T-cell (primary cell): ENCODE measurements around the gene DNAJB12. TPM values are rescaled to one million over a fixed set of nuclear protein-coding genes. Genes with fewer than 3 reads are reported as not detected.

Experiments used
- ATAC-seq, 4 experiments: fragments of 200-7000 bp in 3 of 4; fragments of 150-1000 bp in 1 of 4; cut with Tn5 transposase; replicated peaks in 1 of 4; 1 replicate in 3 of 4; 2 replicates in 1 of 4; pipeline ENCODE4 v1.10.0; 2021; ENCODE audit warnings: moderate library complexity in 3 of 4, mild to moderate bottlenecking in 2 of 4, moderate number of reproducible peaks in 1 of 4
- CTCF ChIA-PET, 2 donors: fragments of 300-600 bp; sonication (Branson Sonifier 250); formaldehyde crosslinking; loops; one replicate each; lab custom pipeline; 2022; ENCODE audit warnings: antibody characterized with exemption in 2 of 2; lab: Charles Lee
- POLR2A ChIA-PET, 2 donors: fragments of 300-600 bp; sonication (Branson Sonifier 250); formaldehyde crosslinking; loops; one replicate each; lab custom pipeline; 2022; ENCODE audit warnings: antibody characterized with exemption in 2 of 2; lab: Charles Lee
- DNase-seq, 35 experiments: peaks; one replicate each; pipeline versions ENCODE4 v3.0.0 to v3.0.0-alpha.2; 2013 to 2023
- H3K27ac ChIP-seq: one replicate; pipeline ENCODE4 v1.5.1; 2013; ENCODE audit warnings: low read length
- H3K27me3 ChIP-seq, 2 experiments: replicated peaks in 1 of 2; 1 replicate in 1 of 2; 2 replicates in 1 of 2; pipeline versions ENCODE4 v1.6.1 to v1.7.0; 2013; ENCODE audit warnings: low read length in 1 of 2, mixed read lengths in 1 of 2; ENCODE audit not compliant: control insufficient read depth in 2 of 2, insufficient read depth in 2 of 2; ENCODE audit errors: extremely low read depth in 1 of 2
- H3K36me3 ChIP-seq, 2 donors: 1 replicate in 1 of 2; 2 replicates in 1 of 2; pipeline versions ENCODE4 v1.6.1 to v1.7.0; 2013; ENCODE audit warnings: low read length in 1 of 2; ENCODE audit not compliant: control insufficient read depth in 2 of 2, insufficient read depth in 1 of 2; ENCODE audit errors: extremely low read depth in 1 of 2
- H3K4me1 ChIP-seq, 2 experiments: 1 replicate in 1 of 2; 2 replicates in 1 of 2; pipeline versions ENCODE4 v1.6.1 to v1.7.0; 2013; ENCODE audit warnings: low read length in 2 of 2, mixed read lengths in 1 of 2; ENCODE audit not compliant: insufficient read depth in 2 of 2, control insufficient read depth in 1 of 2; ENCODE audit errors: extremely low read depth in 1 of 2
- H3K4me3 ChIP-seq, 2 donors: 1 replicate in 1 of 2; 2 replicates in 1 of 2; pipeline versions ENCODE4 v1.5.1 to v1.7.0; 2013; ENCODE audit warnings: mild to moderate bottlenecking in 2 of 2, low read length in 1 of 2, moderate library complexity in 1 of 2; ENCODE audit not compliant: control insufficient read depth in 1 of 2; ENCODE audit errors: extremely low read depth in 1 of 2
- H3K9me3 ChIP-seq: 2 replicates; pipeline ENCODE4 v1.7.0; 2013
- H3K27ac Mint-ChIP-seq, 2 donors: one replicate each; pipeline ENCODE4 v1.8.0; 2020 to 2021; ENCODE audit warnings: mild to moderate bottlenecking in 2 of 2, mixed read lengths in 2 of 2
- H3K27me3 Mint-ChIP-seq, 2 donors: one replicate each; pipeline ENCODE4 v1.8.0; 2021 to 2022; ENCODE audit warnings: mixed read lengths in 2 of 2
- H3K36me3 Mint-ChIP-seq: one replicate; pipeline ENCODE4 v1.8.0; 2021; ENCODE audit warnings: mixed read lengths
- H3K4me1 Mint-ChIP-seq, 3 donors: one replicate each; pipeline ENCODE4 v1.8.0; 2020 to 2022; ENCODE audit warnings: mixed read lengths in 3 of 3, mild to moderate bottlenecking in 1 of 3
- H3K4me3 Mint-ChIP-seq, 3 donors: one replicate each; pipeline ENCODE4 v1.8.0; 2020 to 2022; ENCODE audit warnings: mild to moderate bottlenecking in 3 of 3, mixed read lengths in 3 of 3, moderate library complexity in 3 of 3
- H3K9me3 Mint-ChIP-seq, 3 donors: one replicate each; pipeline ENCODE4 v1.8.0; 2020 to 2022; ENCODE audit warnings: mixed read lengths in 3 of 3
- WGBS: methylation state at CpG from one replicate; pipeline ENCODE4 v1.1.5; 2013; ENCODE audit warnings: missing lambda C conversion rate; ENCODE audit not compliant: insufficient coverage; 5-methylcytosine and 5-hydroxymethylcytosine counted together
- total RNA-seq, 35 experiments: library from RNA in 6 of 35; stranded (reverse) in 6 of 35; fragments of 120-200 nt in 1 of 35; gene quantifications; one replicate each; pipeline versions ENCODE4 v1.2.1 to v1.2.4 and lab custom pipeline; 2013 to 2026

The DNAJB12 gene
- total RNA-seq, 5 donors from 2014 or later (not counting 1 experiment from before 2014, with no cell fraction given): 27.1 to 41.4 (median 31.2) TPM

DNA sequence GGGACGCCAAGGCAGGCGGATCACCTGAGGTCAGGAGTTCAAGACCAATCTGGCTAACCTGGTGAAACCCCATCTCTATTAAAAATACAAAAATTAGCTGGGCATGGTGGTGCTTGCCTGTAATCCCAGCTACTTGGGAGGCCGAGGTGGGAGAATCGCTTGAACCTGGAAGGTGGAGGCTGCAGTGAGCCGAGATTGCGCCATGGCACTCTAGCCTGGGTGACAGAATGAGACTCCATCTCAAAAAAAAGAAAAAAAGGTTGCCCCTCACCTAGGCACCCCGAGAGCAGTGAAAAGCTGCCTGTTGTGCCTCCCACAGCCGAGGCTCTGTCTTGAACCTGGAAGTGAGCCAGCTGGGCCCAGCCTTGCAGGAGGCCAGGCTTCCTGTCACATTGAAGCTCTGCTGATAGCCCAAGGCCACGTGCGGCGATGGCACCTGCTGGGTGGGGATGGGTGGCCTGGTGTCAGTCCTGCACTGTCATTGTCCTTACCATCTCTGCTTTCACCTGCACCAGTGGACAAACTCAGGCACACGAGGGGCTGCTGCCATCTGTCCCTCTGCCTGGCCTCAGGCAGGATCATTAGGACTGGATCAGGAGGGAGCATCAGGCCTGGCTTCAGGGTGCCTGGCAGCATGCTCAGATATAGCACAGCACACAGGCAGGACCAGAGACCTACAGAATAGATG is 37.8 kb downstream of the DNAJB12 start:
- Mint-ChIP-seq H3K4me3 (peak overlapping the region; percentile 31 to 70 (median 34)), H3K36me3 (no peaks in the 10 kb centered on the region), H3K9me3 (no peaks in the 10 kb centered on the region), H3K27me3 (no peaks in the 10 kb centered on the region), H3K27ac (peak overlapping the region; percentile 96 to 98), H3K4me1 (peaks cover 63 to 74% (median 71%) of the 10 kb centered on the region in 3 donors)
- peak overlapping the region; percentile 53 for H3K27ac ChIP-seq
- ATAC-seq: peak in 1 of 4 experiments; percentile 9
- DNase-seq: peak in 30 of 35 experiments; percentile 37 to 77 (median 60)
- H3K4me3 ChIP-seq: no peak overlapping the region
- WGBS: 43% methylated on average over 8 of the region's 12 CpGs
- CTCF ChIA-PET: interaction anchor here (1.0 to 1.3 kb wide), 3 partner anchors 21 to 44 kb away, joined by 3 to 5 read pairs (median 3); no protein-coding TSS in a partner anchor
- peaks cover 51 to 77% of the 10 kb centered on the region in 2 experiments for H3K4me1 ChIP-seq
- no peaks in the 10 kb centered on the region for H3K9me3 ChIP-seq
- no peaks in the 10 kb centered on the region for H3K27me3 ChIP-seq
- POLR2A ChIA-PET: interaction anchor here (0.6 to 1.0 kb wide), 4 partner anchors 10 to 208 kb away, joined by 3 to 4 read pairs (median 3); no protein-coding TSS in a partner anchor
- H3K36me3 ChIP-seq: no peaks in the 10 kb centered on the region

GRCh38 chr10:72316386-72316700 is 38.4 kb downstream of the DNAJB12 start:
- Histone ChIP-seq H3K4me1 (peaks cover 46 to 74% of the 10 kb centered on the region in 2 experiments), H3K27me3 (no peaks in the 10 kb centered on the region), H3K36me3 (no peaks in the 10 kb centered on the region), H3K4me3 (no peak overlapping the region), H3K27ac (peak overlapping the region; percentile 53), H3K9me3 (no peaks in the 10 kb centered on the region)
- CTCF ChIA-PET: interaction anchor here (1.0 to 1.3 kb wide), 3 partner anchors 21 to 43 kb away, joined by 3 to 5 read pairs (median 3); no protein-coding TSS in a partner anchor
- 100% methylated on average over 1 of the region's 3 CpGs for WGBS
- DNase-seq: no peak
- no peak for ATAC-seq
- POLR2A ChIA-PET: interaction anchor here (0.6 to 1.0 kb wide), 3 partner anchors 11 to 95 kb away, joined by 3 to 4 read pairs (median 3); no protein-coding TSS in a partner anchor
- Mint-ChIP-seq H3K9me3 (no peaks in the 10 kb centered on the region), H3K4me1 (peaks cover 66 to 73% (median 69%) of the 10 kb centered on the region in 3 donors), H3K27me3 (no peaks in the 10 kb centered on the region), H3K4me3 (peak overlapping the region in 1 of 3 donors; percentile 70), H3K36me3 (no peaks in the 10 kb centered on the region), H3K27ac (peak overlapping the region; percentile 96 to 98)

DNA sequence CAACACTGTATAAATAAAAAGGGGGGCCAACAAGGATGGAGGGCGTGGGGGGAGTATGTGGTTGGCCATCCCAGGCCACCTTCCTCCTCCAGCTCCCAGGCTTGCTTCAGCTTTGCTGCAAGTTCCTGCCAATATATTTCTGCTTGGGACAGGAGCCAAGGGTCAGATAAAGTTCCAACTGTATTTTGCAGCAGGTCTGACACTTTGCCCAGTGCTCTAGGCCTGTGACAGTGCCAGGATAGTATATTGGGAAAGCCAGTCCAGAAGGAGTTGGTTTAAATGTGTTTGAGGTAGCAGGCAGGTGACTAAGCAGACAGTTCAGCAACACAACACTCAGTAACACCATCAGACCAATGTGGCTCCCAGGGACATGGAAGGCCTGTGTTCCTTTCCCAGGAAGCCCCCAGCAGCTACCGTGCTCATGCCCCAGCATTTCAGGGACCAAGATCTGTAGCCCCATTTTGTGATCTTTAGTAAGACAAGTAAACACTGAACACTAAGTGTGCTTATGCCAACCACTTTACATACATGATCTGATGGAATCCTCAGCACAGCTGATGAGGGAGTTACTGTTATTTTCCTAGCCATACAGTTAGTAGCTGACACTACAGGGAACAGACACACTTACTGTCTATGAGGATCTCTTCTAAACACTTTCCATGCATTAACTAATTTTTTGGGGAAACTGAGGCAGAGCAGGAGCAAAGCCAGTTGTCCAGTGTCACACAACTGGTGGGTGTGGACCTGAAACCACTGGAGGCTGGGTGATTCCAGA is 38.9 kb downstream of the DNAJB12 start:
- Mint-ChIP-seq H3K27me3 (no peaks in the 10 kb centered on the region), H3K27ac (peak overlapping the region; percentile 96 to 98), H3K4me1 (peaks cover 63 to 72% (median 65%) of the 10 kb centered on the region in 3 donors), H3K9me3 (no peaks in the 10 kb centered on the region), H3K36me3 (no peaks in the 10 kb centered on the region), H3K4me3 (peak overlapping the region in 1 of 3 donors; percentile 70)
- Histone ChIP-seq H3K4me3 (no peak overlapping the region), H3K27ac (peak overlapping the region; percentile 53), H3K4me1 (peaks cover 43 to 70% of the 10 kb centered on the region in 2 experiments), H3K36me3 (no peaks in the 10 kb centered on the region), H3K27me3 (no peaks in the 10 kb centered on the region), H3K9me3 (no peaks in the 10 kb centered on the region)
- CTCF ChIA-PET: interaction anchor here in 1 of 2 donors (1.3 kb wide), 1 partner anchor 22 kb away, joined by 5 read pairs; no protein-coding TSS in a partner anchor
- DNase-seq: no peak
- POLR2A ChIA-PET: no interaction called here
- no peak for ATAC-seq
- WGBS: no CpG with 5 or more reads among the region's 2 CpGs

GRCh38 chr10:72315054-72315453 is 39.7 kb downstream of the DNAJB12 start:
- Histone ChIP-seq H3K36me3 (no peaks in the 10 kb centered on the region), H3K27ac (no peak overlapping the region), H3K27me3 (peaks cover 0 to 2% of the 10 kb centered on the region in 2 experiments), H3K4me1 (peaks cover 46 to 70% of the 10 kb centered on the region in 2 experiments), H3K4me3 (no peak overlapping the region), H3K9me3 (no peaks in the 10 kb centered on the region)
- Mint-ChIP-seq H3K4me3 (peak overlapping the region in 1 of 3 donors; percentile 70), H3K27me3 (no peaks in the 10 kb centered on the region), H3K9me3 (no peaks in the 10 kb centered on the region), H3K27ac (peak overlapping the region; percentile 96 to 98), H3K36me3 (no peaks in the 10 kb centered on the region), H3K4me1 (peaks cover 63 to 72% (median 65%) of the 10 kb centered on the region in 3 donors)
- no peak for DNase-seq
- no peak for ATAC-seq
- WGBS: no CpG with 5 or more reads among the region's 7 CpGs
- CTCF ChIA-PET: interaction anchor here in 1 of 2 donors (0.5 kb wide), 1 partner anchor 266 kb away, joined by 6 read pairs; no protein-coding TSS in a partner anchor
- POLR2A ChIA-PET: no interaction called here

- no peaks in the 10 kb centered on the region for H3K9me3 Mint-ChIP-seq
- Histone ChIP-seq H3K27ac (no peak overlapping the region), H3K4me1 (peaks cover 53 to 72% of the 10 kb centered on the region in 2 experiments), H3K36me3 (no peaks in the 10 kb centered on the region), H3K27me3 (peaks cover 0 to 4% of the 10 kb centered on the region in 2 experiments), H3K4me3 (no peak overlapping the region), H3K9me3 (no peaks in the 10 kb centered on the region)
- no peaks in the 10 kb centered on the region for H3K27me3 Mint-ChIP-seq
- H3K27ac Mint-ChIP-seq: peak overlapping the region in 1 of 2 donors; percentile 11
- ATAC-seq (no peak), DNase-seq (no peak)
- peaks cover 67 to 77% (median 71%) of the 10 kb centered on the region in 3 donors for H3K4me1 Mint-ChIP-seq
- POLR2A ChIA-PET: interaction anchor here (0.6 kb wide), 4 partner anchors 11 to 98 kb away, joined by 3 to 5 read pairs (median 4); partner anchors contain the start of gene ASCC1 (in 1 of the 2)
- CTCF ChIA-PET: no interaction called here
- no peaks in the 10 kb centered on the region for H3K36me3 Mint-ChIP-seq
- WGBS: 100% methylated on average over 5 of the region's 7 CpGs
- H3K4me3 Mint-ChIP-seq: peak overlapping the region in 1 of 3 donors; percentile 70
Measured at GRCh38 chr10:72314263-72314662, 40.5 kb downstream of the DNAJB12 start.

GRCh38 chr10:72312865-72313391 is 41.8 kb downstream of the DNAJB12 start:
- WGBS: 100% methylated on average over 1 of the region's 8 CpGs
- H3K9me3 Mint-ChIP-seq: no peaks in the 10 kb centered on the region

More at GRCh38 chr10:72312865-72313391, 41.8 kb downstream of the DNAJB12 start:
- no peaks in the 10 kb centered on the region for H3K36me3 ChIP-seq
- peak overlapping the region in 1 of 2 donors; percentile 19 for H3K27ac Mint-ChIP-seq
- no peaks in the 10 kb centered on the region for H3K27me3 Mint-ChIP-seq
- ChIA-PET CTCF (no interaction called here), POLR2A (no interaction called here)
- no peaks in the 10 kb centered on the region for H3K9me3 ChIP-seq
- H3K4me1 ChIP-seq: peaks cover 51 to 72% of the 10 kb centered on the region in 2 experiments
- no peak overlapping the region for H3K4me3 ChIP-seq
- H3K27ac ChIP-seq: no peak overlapping the region
- DNase-seq (no peak), ATAC-seq (no peak)
- no peaks in the 10 kb centered on the region for H3K36me3 Mint-ChIP-seq
- H3K27me3 ChIP-seq: peaks cover 0 to 5% of the 10 kb centered on the region in 2 experiments
- peaks cover 68 to 79% (median 72%) of the 10 kb centered on the region in 3 donors for H3K4me1 Mint-ChIP-seq
- H3K4me3 Mint-ChIP-seq: no peak overlapping the region
